Tibial nerve (tissue), 4 donors: ENCODE data around the gene PRLHR.

Source experiments
- CTCF ChIP-seq, 5 experiments: fragments of 200-600 bp in 3 of 5; fragments of 450-650 bp in 2 of 5; sonication (generic) in 3 of 5; IDR thresholded peaks; one replicate each; pipeline ENCODE4 v1.5.1; 2016 to 2019; ENCODE audit warnings: antibody characterized with exemption in 5 of 5, mild to moderate bottlenecking in 3 of 5, moderate library complexity in 2 of 5
- EP300 ChIP-seq, 2 donors: sonication (generic); formaldehyde crosslinking; IDR thresholded peaks; one replicate each; pipeline ENCODE4 v1.6.1; 2017; ENCODE audit warnings: antibody characterized with exemption in 2 of 2, mild to moderate bottlenecking in 1 of 2
- POLR2A ChIP-seq, 2 donors: fragments of 450-650 bp; IDR thresholded peaks; one replicate each; pipeline ENCODE4 v1.6.1; 2017; ENCODE audit warnings: antibody characterized with exemption in 2 of 2, mild to moderate bottlenecking in 2 of 2, moderate library complexity in 2 of 2

GRCh38 chr10:118590334-118590733, 5.1 kb downstream of the PRLHR start:
- TF ChIP-seq POLR2A (IDR thresholded peaks at IDR 0.05) (no peak), CTCF (IDR thresholded peaks at IDR 0.05) (no peak), EP300 (IDR thresholded peaks at IDR 0.05) (no peak)
